IgD-negative memory B cell (primary cell): Measurements from ENCODE around the gene DAPK2. TPM values are rescaled to one million over a fixed set of nuclear protein-coding genes. Genes with fewer than 3 reads are reported as not detected.
A peak's percentile ranks its signal among the peaks of the same experiment; 100 is the strongest.

Source experiments
- H3K27ac Mint-ChIP-seq, 3 donors: one replicate each; pipeline ENCODE4 v1.8.0; 2020 to 2022; ENCODE audit warnings: mild to moderate bottlenecking in 3 of 3, mixed read lengths in 3 of 3, moderate library complexity in 1 of 3
- H3K27me3 Mint-ChIP-seq: one replicate; pipeline ENCODE4 v1.8.0; 2021; ENCODE audit warnings: mixed read lengths
- H3K36me3 Mint-ChIP-seq: one replicate; pipeline ENCODE4 v1.8.0; 2020; ENCODE audit warnings: mild to moderate bottlenecking, mixed read lengths
- H3K4me1 Mint-ChIP-seq, 3 donors: one replicate each; pipeline ENCODE4 v1.8.0; 2020 to 2022; ENCODE audit warnings: mixed read lengths in 3 of 3, mild to moderate bottlenecking in 1 of 3
- H3K4me3 Mint-ChIP-seq, 4 donors: one replicate each; pipeline ENCODE4 v1.8.0; 2020 to 2022; ENCODE audit warnings: mild to moderate bottlenecking in 4 of 4, mixed read lengths in 4 of 4, moderate library complexity in 3 of 4
- H3K9me3 Mint-ChIP-seq, 3 donors: one replicate each; pipeline ENCODE4 v1.8.0; 2020 to 2021; ENCODE audit warnings: mixed read lengths in 3 of 3, mild to moderate bottlenecking in 1 of 3
- polyA plus RNA-seq: library from polyadenylated mRNA; unstranded; fragments of 300-500 nt; fragmentation: Illumina TruSeq; gene quantifications from one replicate; pipeline ENCODE4 v1.2.3, GENCODE V29; 2021

The DAPK2 gene
- polyA plus RNA-seq, 1 donor from 2014 or later: 7.7 TPM

DNA sequence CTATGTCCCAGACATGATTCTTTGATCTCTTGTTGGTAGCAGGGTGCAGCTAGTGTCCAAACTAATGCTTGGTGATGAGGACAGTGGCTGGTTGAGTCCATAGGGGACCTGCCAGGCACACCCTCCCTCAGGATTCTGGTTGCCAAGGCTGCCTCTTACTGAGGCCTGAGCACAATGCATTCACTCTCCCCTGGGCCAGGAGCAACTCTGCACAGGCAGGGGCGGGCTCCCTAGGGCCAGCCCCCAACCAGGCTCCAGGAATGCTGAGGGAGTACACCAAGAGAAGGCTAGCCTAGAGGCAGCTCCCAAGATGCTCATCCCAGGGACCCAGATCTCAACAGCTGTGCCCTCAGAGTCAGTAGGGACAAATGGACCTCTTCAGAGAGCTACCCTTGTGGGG is 166.3 kb downstream of the DAPK2 start:
- Mint-ChIP-seq H3K4me3 (no peak overlapping the region), H3K27ac (peak overlapping the region in 1 of 3 donors; percentile 86), H3K27me3 (no peaks in the 10 kb centered on the region), H3K36me3 (peaks cover 2% of the 10 kb centered on the region), H3K9me3 (no peaks in the 10 kb centered on the region), H3K4me1 (peaks cover 17 to 25% (median 19%) of the 10 kb centered on the region in 3 donors)

DNA sequence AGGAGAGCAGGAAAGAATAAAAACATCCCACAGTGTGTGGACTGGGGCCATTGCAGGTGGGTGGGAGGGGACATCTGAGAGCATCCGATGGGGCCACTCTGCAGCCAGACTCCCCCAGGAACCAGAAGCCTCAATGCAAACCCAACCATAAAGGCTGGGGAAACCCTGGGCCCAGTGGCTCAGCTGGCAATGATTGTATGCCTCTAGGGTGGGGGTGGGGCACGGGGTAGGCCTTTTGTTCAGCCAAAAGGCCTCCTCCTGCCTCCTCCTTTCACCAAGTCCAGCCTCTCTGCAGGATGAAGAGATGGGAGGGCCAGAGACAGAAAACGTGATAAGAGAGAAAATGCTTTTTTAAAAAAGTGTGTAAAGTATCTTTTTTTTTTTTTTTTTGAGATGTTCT is 167.1 kb downstream of the DAPK2 start:
- H3K9me3 Mint-ChIP-seq: no peaks in the 10 kb centered on the region
- peaks cover 2% of the 10 kb centered on the region for H3K36me3 Mint-ChIP-seq
- H3K4me3 Mint-ChIP-seq: no peak overlapping the region
- H3K27ac Mint-ChIP-seq: peak overlapping the region in 1 of 3 donors; percentile 86
- peaks cover 17 to 23% (median 19%) of the 10 kb centered on the region in 3 donors for H3K4me1 Mint-ChIP-seq
- no peaks in the 10 kb centered on the region for H3K27me3 Mint-ChIP-seq

DNA sequence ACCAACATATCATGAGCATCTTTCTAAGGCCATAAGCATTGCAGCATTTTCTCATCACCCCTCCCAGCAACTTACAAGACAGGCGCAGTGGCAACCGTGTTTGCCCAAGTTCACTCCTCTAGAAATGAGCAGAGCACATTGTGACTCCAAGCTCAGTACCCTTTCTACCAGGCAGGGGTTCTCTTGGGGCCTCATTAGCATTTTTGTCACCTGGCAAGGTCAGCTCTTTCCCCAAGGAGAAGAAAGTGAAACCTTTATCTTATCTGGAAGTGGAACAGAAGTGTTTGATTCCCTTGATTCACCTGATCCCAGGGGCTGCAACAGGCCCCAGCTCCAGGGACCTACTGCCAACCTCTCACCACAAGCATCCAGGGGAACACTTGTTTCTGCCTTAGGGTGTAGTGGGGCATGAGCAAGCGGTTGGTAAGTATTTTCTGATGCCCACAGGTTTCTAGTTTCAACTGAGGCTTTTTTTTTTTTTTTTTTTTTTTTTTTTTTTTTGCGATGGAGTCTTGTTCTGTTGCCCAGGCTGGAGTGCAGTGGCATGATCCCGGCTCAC is 168.5 kb downstream of the DAPK2 start:
- Mint-ChIP-seq H3K36me3 (peaks cover 2% of the 10 kb centered on the region), H3K9me3 (no peaks in the 10 kb centered on the region), H3K27me3 (no peaks in the 10 kb centered on the region), H3K4me1 (peaks cover 15 to 21% (median 17%) of the 10 kb centered on the region in 3 donors), H3K4me3 (no peak overlapping the region), H3K27ac (no peak overlapping the region)

DNA sequence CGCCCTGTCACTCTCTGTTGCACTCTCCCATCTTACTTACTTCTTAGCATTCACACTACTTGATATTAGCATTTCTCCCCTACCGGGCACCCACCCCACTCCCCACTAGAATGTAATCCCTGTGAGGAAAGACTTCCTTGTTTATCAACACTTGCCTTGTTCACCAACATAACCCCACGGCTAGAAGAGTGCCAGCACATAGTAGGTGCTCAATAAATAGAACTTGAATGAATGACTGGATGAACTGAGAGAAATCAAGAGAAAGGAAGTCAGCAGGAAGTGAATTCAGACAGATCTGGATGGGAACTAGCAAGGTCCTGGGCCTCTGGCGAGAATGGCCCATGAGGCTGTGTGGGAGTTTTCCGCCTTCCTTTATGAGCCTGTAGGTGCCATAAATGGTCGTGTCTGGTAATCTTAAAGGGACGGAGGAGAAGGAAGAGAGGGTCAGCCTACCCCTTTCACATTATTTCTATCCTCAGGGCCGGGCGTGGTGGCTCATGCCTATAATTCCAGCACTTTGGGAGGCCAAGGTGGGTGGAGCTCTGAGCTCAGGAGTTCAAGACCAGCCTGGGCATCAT is 170.1 kb downstream of the DAPK2 start:
- peaks cover 2% of the 10 kb centered on the region for H3K36me3 Mint-ChIP-seq
- peaks cover 0 to 11% (median 9%) of the 10 kb centered on the region in 3 donors for H3K4me1 Mint-ChIP-seq
- H3K27ac Mint-ChIP-seq: no peak overlapping the region
- peaks cover 0 to under 1% (median 0%) of the 10 kb centered on the region in 3 donors for H3K9me3 Mint-ChIP-seq
- H3K27me3 Mint-ChIP-seq: no peaks in the 10 kb centered on the region
- no peak overlapping the region for H3K4me3 Mint-ChIP-seq

DNA sequence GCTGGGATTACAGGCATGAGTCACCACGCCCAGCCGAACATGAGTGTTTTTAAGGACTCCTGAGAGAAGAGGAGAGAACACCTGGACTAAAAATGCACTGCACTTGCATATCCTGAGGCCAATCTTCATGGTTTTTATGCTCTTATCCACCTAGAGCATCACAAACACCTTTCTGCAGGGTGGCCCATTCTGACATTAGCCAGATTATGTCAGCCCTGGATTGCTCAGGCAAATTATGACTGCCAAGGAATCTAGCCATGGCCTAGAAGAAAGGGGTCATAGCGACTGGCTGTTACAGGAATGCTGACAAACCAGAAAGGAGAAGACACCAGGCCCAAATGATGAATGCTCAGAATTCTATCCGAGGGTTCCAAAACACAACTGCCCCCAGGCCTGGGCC is 171.7 kb downstream of the DAPK2 start:
- Mint-ChIP-seq H3K27me3 (no peaks in the 10 kb centered on the region), H3K4me3 (no peak overlapping the region), H3K4me1 (peaks cover 0 to 13% (median 7%) of the 10 kb centered on the region in 3 donors), H3K9me3 (peaks cover 0 to 2% (median 0%) of the 10 kb centered on the region in 3 donors), H3K27ac (no peak overlapping the region), H3K36me3 (peaks cover 2% of the 10 kb centered on the region)

DNA sequence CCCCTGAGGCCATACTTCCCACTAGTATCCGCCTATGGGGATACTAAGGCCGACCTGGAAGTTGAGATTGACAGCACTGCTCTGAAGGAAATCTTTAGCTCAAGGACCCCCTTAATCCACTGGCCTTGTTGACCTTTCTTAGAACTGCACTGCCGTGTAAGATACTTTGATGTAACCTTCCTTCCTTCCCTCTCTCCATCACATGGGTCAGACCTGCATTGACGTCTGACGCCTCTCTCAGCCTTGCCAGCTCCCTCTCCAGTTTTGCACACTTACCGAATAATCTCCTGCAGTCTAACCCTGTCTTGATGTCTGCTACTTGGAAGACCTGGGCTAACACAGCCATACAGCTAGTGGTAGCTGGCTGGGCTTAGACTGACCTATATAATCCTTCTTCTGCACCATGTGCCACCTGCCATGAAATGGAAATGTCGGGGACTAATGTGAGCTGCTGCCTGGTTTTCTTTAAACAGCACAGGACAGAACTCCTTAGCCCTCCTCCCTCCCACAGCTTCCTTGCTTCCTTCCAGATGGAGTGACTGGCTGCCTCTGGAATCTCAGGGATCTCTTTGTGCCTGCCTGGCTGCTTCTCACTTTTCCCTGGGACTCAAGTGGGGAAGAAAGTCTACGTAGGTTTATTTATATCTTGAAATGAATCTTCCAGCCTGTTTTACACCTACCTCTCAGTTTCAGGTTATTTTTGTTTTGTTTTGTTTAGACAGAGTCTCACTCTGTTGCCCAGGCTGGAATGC is 173.3 kb downstream of the DAPK2 start:
- peaks cover 0 to 2% (median 0%) of the 10 kb centered on the region in 3 donors for H3K9me3 Mint-ChIP-seq
- H3K27me3 Mint-ChIP-seq: no peaks in the 10 kb centered on the region
- no peaks in the 10 kb centered on the region for H3K36me3 Mint-ChIP-seq
- H3K27ac Mint-ChIP-seq: no peak overlapping the region
- peaks cover 0 to 13% (median 6%) of the 10 kb centered on the region in 3 donors for H3K4me1 Mint-ChIP-seq
- no peak overlapping the region for H3K4me3 Mint-ChIP-seq

DNA sequence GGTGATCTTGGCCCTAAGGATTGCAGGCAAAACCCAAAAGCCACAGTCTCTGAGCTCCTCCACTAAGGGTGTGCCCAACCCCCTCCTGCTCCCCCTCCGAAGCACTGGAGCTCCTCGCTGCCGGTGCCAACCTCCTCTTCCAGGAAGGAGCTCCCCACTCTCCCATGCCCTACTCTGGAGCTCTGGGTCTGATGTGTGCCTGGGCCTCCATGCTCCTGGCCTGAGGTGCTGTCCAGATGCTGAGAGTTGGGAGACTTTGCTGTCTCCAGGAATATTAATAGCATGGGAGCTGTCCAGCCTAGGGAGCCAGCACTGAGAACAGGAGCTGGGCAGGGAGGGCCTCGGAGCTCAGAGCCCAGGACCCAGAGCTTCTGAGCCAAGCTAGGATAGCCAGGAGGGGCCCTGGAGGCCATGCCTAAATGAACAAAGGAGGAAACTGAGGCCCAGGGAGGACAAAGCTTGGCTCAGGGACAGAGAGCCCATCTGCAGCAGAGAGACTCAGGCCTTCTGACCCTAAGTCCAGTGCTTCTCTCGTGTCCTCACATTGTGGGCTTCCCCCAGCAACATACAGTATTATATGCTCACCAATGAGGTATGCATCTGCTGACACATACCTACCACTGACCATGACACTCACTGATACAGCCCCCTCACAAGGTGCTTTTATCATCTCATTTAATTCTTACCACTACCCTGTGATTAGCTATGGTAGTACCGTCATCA is 175.6 kb downstream of the DAPK2 start:
- Mint-ChIP-seq H3K36me3 (no peaks in the 10 kb centered on the region), H3K4me1 (peaks cover 0 to 8% (median 1%) of the 10 kb centered on the region in 3 donors), H3K9me3 (peaks cover 0 to 2% (median 0%) of the 10 kb centered on the region in 3 donors), H3K4me3 (peak overlapping the region in 1 of 4 donors; percentile 9), H3K27me3 (no peaks in the 10 kb centered on the region), H3K27ac (peak overlapping the region in 1 of 3 donors; percentile 82)

DNA sequence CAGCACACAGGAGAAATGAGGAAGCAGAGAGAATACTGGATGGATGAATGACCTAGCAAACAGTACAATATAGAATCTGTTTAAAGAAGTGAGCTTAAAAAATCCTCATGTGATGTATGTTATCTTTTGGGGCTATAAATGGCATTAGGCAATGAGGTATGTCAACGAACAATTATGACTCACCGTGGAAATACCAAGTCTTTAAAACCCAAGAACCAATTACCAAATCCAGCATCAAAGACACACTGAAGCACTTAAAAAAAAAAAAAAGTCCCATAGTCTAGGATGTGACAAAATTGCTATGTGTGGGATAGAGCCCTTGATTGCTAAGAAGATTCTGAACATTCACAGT is 176.3 kb downstream of the DAPK2 start:
- H3K27ac Mint-ChIP-seq: peak overlapping the region in 1 of 3 donors; percentile 86
- H3K27me3 Mint-ChIP-seq: no peaks in the 10 kb centered on the region
- no peaks in the 10 kb centered on the region for H3K36me3 Mint-ChIP-seq
- peaks cover 0 to 2% (median 0%) of the 10 kb centered on the region in 3 donors for H3K9me3 Mint-ChIP-seq
- H3K4me3 Mint-ChIP-seq: no peak overlapping the region
- H3K4me1 Mint-ChIP-seq: peaks cover 0 to 8% (median 1%) of the 10 kb centered on the region in 3 donors

DNA sequence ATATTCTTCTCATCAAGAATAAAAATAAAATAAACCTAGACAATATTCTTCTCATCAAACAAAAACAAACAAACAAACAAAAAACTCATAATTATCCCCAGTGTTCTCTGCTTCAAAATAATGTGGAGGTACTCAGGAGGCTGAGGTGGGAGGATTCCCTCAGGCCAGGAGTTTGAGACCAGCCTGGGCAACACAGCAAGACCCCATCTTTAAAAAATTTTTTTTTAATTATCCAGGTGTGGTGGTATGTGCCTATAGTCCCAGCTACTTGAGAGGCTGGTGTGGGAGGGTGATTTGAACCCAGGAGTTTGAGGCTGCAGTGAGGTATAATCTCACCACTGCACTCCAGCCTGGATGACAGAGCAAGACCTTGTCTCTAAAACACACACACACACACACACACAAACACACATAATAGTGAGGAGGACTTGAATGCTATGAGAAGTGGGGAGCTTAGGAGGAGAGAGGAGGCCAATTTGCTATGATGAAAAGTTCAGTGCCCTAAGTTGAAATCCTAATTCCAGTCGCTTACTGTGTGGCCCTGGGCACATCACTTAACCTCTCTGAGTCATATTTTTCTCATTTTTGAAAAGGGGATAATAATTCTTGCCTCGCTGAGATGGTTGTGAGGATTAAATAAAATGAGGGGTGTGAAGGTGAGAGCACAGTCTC is 176.8 kb downstream of the DAPK2 start:
- H3K4me3 Mint-ChIP-seq: no peak overlapping the region
- peaks cover 0 to 8% (median 1%) of the 10 kb centered on the region in 3 donors for H3K4me1 Mint-ChIP-seq
- H3K27me3 Mint-ChIP-seq: no peaks in the 10 kb centered on the region
- peaks cover 0 to 2% (median 0%) of the 10 kb centered on the region in 3 donors for H3K9me3 Mint-ChIP-seq
- H3K27ac Mint-ChIP-seq: peak overlapping the region in 1 of 3 donors; percentile 86
- H3K36me3 Mint-ChIP-seq: no peaks in the 10 kb centered on the region

DNA sequence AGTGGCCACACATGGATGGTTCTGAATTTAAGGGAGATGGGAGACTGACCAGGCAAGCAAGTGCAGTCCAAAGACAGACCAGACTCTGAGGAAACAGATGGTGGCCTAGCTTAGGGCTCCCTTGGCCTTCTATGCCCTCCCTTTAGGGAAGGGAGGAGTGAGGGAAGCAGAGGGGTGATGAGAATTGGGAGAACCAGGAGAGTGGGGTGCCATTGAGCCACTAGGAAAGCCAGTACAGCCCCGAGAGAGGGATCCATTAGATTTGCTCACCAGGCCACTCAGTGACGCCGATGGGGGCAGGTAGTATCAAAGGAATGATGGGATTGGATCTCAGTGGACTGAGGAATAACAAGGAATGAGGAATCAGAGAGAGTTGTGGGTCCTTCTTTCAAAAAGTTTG is 182.1 kb downstream of the DAPK2 start:
- no peak overlapping the region for H3K4me3 Mint-ChIP-seq
- peak overlapping the region in 1 of 3 donors; percentile 86 for H3K27ac Mint-ChIP-seq
- no peaks in the 10 kb centered on the region for H3K9me3 Mint-ChIP-seq
- no peaks in the 10 kb centered on the region for H3K27me3 Mint-ChIP-seq
- H3K4me1 Mint-ChIP-seq: peaks cover 12 to 21% (median 16%) of the 10 kb centered on the region in 3 donors
- peaks cover 2% of the 10 kb centered on the region for H3K36me3 Mint-ChIP-seq

DNA sequence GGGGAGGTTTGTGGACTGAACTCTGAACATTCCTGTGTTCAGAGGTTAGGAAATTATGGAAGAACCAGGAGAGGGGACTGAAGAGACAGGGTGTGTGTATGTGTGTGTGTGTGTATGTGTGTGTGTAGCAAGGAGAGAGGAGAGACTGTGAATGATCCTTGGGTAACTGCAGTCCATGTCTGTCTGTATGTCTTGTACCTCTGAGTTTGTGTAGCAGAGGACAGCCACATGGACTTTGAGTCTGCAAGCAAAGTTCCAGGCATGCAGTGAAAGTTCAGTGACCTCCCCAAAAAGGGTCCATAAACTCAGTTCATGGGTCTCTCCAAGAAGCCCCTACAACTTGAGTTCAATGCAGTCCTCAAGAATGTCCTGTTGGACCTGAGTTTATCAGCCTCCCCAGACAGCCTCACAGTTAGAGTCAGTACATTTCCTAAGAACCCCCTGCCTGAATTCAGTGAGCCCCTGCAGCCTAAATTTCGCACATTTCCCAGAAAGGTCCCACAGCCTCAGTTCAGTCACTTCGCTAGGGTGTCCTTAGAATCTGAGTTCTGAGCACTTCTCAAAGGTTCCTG is 184.3 kb downstream of the DAPK2 start:
- H3K27ac Mint-ChIP-seq: no peak overlapping the region
- H3K4me1 Mint-ChIP-seq: peaks cover 12 to 33% (median 20%) of the 10 kb centered on the region in 3 donors
- no peaks in the 10 kb centered on the region for H3K27me3 Mint-ChIP-seq

DNA sequence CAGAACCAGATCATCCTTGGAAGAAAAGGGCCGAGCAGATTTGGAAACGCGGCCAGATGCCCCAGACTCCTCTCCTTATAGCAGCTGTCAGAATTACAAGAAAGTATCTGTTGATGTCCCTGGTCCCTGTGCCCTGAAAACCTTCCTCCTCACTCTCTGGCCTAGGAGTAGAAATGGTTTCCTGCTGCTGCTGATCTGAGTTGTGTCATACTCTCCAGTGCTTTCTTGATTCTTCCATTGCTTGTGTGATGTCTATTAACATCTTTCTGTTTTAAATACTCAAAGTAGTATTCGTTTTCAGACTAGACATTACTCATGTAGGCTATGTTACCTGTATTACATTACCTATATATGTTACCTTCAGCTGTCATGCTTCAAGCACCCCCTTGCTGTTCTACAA is 185.7 kb downstream of the DAPK2 start:
- H3K9me3 Mint-ChIP-seq: no peaks in the 10 kb centered on the region
- peaks cover 12 to 31% (median 20%) of the 10 kb centered on the region in 3 donors for H3K4me1 Mint-ChIP-seq
- no peaks in the 10 kb centered on the region for H3K27me3 Mint-ChIP-seq
- peak overlapping the region; percentile 27 to 90 (median 88) for H3K27ac Mint-ChIP-seq
- H3K4me3 Mint-ChIP-seq: peak overlapping the region in 3 of 4 donors; percentile 18 to 89 (median 34)
- peaks cover 2% of the 10 kb centered on the region for H3K36me3 Mint-ChIP-seq

More for the DNA sequence above, 184.3 kb downstream of the DAPK2 start:
- Mint-ChIP-seq H3K4me3 (no peak overlapping the region), H3K9me3 (no peaks in the 10 kb centered on the region), H3K36me3 (peaks cover 2% of the 10 kb centered on the region)

DNA sequence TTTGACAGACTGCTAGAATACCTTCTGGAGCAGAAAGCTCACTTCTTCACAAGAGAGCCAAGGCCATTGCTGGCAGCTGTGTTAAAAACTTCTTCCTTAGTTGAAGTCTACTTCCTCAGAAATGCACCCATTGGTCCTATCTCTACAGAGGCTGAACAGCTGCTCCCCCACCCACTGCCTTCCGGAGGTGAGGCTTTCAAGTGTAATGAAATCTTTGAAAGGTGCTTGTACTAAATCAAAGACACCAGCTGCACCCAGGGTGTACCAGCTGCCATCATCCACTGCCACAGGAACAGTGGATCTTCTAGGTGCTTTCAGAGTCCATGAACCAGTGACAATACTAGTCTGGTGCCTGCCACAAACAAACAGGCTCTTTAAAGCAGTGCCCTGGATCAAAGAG is 186.1 kb downstream of the DAPK2 start:
- Mint-ChIP-seq H3K9me3 (no peaks in the 10 kb centered on the region), H3K36me3 (peaks cover 2% of the 10 kb centered on the region), H3K27ac (peak overlapping the region; percentile 27 to 90 (median 88)), H3K27me3 (no peaks in the 10 kb centered on the region), H3K4me3 (peak overlapping the region in 3 of 4 donors; percentile 18 to 89 (median 34)), H3K4me1 (peaks cover 12 to 31% (median 20%) of the 10 kb centered on the region in 3 donors)

DNA sequence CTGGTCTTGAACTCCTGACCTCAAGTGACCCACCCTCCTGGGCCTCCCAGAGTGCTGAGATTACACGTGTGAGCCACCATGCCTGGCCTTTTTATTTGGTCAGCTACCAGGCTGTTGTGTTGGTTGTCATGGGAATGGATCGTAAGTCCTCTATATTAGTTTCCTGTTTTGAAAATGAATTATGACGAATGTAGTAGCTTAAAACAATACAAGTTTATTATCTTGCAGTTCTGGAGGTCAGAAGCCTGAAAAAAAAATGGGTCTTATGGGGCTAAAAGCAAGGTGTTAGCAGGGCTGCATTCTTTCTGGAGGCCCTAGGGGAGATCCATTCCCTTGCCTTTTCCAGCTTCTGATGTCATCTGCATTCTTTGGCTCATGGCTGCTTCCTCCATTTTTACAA is 187.4 kb downstream of the DAPK2 start:
- H3K27me3 Mint-ChIP-seq: no peaks in the 10 kb centered on the region

More for the DNA sequence above, 187.4 kb downstream of the DAPK2 start:
- Mint-ChIP-seq H3K9me3 (no peaks in the 10 kb centered on the region), H3K36me3 (peaks cover under 1% of the 10 kb centered on the region), H3K4me3 (peak overlapping the region in 1 of 4 donors; percentile 4), H3K4me1 (peaks cover 12 to 31% (median 20%) of the 10 kb centered on the region in 3 donors), H3K27ac (peak overlapping the region in 2 of 3 donors; percentile 67 to 88)
